GM06990 (cell line): ENCODE results near the gene PIGQ.

Source experiments
- DNase-seq: peaks from one replicate; pipeline ENCODE4 v3.0.0-alpha.2; 2011; ENCODE audit not compliant: insufficient read length; ENCODE audit errors: extremely low read depth
- H3K27me3 ChIP-seq: replicated peaks from 2 replicates; pipeline ENCODE4 v1.6.0; 2011; ENCODE audit warnings: low read length; ENCODE audit not compliant: control insufficient read depth, insufficient read depth
- H3K36me3 ChIP-seq: 2 replicates; pipeline ENCODE4 v1.5.1; 2011; ENCODE audit warnings: low read length; ENCODE audit not compliant: control insufficient read depth, insufficient read depth
- H3K4me3 ChIP-seq: replicated peaks from 2 replicates; pipeline ENCODE4 v1.5.1; 2011; ENCODE audit warnings: low read depth, mild to moderate bottlenecking, control low read depth, low read length
- CTCF ChIP-seq: IDR thresholded peaks from 2 replicates; pipeline ENCODE4 v1.5.1; 2011; ENCODE audit warnings: low read length, control low read depth, mild to moderate bottlenecking, inconsistent platforms; ENCODE audit not compliant: insufficient read depth, poor library complexity, severe bottlenecking

PIGQ gene

GRCh38 chr16:600781-601180 is 31.0 kb downstream of the PIGQ start:
- H3K36me3 ChIP-seq: peaks cover 1% of the 10 kb centered on the region
- peak; percentile 21 for TF ChIP-seq CTCF
- H3K27me3 ChIP-seq: no peaks in the 10 kb centered on the region
- no peak overlapping the region for H3K4me3 ChIP-seq
- no peak for DNase-seq

GRCh38 chr16:603933-604332 is 34.2 kb downstream of the PIGQ start:
- no peak for DNase-seq
- Histone ChIP-seq H3K27me3 (no peaks in the 10 kb centered on the region), H3K4me3 (no peak overlapping the region), H3K36me3 (peaks cover under 1% of the 10 kb centered on the region; the same call in 1 of the 2 replicates)
- no peak for TF ChIP-seq CTCF

- Histone ChIP-seq H3K36me3 (no peaks in the 10 kb centered on the region; the same call in 1 of the 2 replicates), H3K27me3 (no peaks in the 10 kb centered on the region), H3K4me3 (no peak overlapping the region)
- no peak for TF ChIP-seq CTCF
- no peak for DNase-seq
Observed at GRCh38 chr16:606656-607307, 37.0 kb downstream of the PIGQ start.

- Histone ChIP-seq H3K27me3 (no peaks in the 10 kb centered on the region), H3K36me3 (no peaks in the 10 kb centered on the region; the same call in 1 of the 2 replicates), H3K4me3 (no peak overlapping the region)
- no peak for DNase-seq
- no peak for TF ChIP-seq CTCF
Observed at GRCh38 chr16:608019-608418, 38.3 kb downstream of the PIGQ start.

GRCh38 chr16:609316-609715 is 39.5 kb downstream of the PIGQ start:
- TF ChIP-seq CTCF: no peak
- Histone ChIP-seq H3K27me3 (no peaks in the 10 kb centered on the region), H3K36me3 (no peaks in the 10 kb centered on the region; the same call in 1 of the 2 replicates), H3K4me3 (no peak overlapping the region)
- DNase-seq: no peak

- no peak overlapping the region for H3K4me3 ChIP-seq
- H3K27me3 ChIP-seq: no peaks in the 10 kb centered on the region
- no peak for TF ChIP-seq CTCF
- DNase-seq: no peak
- no peaks in the 10 kb centered on the region; the same call in 1 of the 2 replicates for H3K36me3 ChIP-seq
Observed at GRCh38 chr16:609984-610383, 40.2 kb downstream of the PIGQ start.
